Measurements from ENCODE around the gene TRDN.
A peak's percentile ranks its signal among the peaks of the same experiment; 100 is the strongest.

TRDN gene

DNA sequence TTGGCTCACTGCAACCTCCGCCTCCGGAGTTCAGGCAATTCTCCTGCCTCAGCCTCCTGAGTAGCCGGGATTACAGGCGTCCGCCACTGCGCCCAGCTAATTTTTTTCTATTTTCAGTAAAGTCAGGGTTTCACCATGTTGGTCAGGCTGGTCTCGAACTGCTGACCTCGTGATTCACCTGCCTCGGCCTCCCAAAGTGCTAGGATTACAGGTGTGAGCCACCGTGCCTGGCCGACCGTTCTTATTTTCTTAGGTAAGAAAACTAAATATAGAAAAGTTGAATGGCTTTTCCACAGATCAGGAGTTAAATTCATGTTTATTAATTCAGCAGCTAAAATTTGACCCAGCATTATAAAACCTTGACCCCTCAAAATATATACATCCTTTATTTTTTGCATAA, 238.7 kb downstream of the TRDN start:
- H3K9me3 ChIP-seq (ENCODE audit: control insufficient read depth, insufficient read depth, low read depth, low read length) = no peaks in the 10 kb centered on the region
- ChIA-PET CTCF (interaction anchor here (0.6 to 1.2 kb wide), 2 partner anchors 529 to 1652 kb away, joined by 3 read pairs; no protein-coding TSS in a partner anchor), POLR2A (no interaction called here)
- no peak overlapping the region for H3K27ac ChIP-seq (ENCODE audit: extremely low read depth, low read depth, low read length)
- no peaks in the 10 kb centered on the region for H3K36me3 ChIP-seq (ENCODE audit: control insufficient read depth in 2 of 2, insufficient read depth in 1 of 2, low read length in 2 of 2)
- no peak overlapping the region for H3K4me3 ChIP-seq (ENCODE audit: low read depth, low read length)
- TF ChIP-seq SETDB1 (IDR thresholded peaks at IDR 0.05; ENCODE audit: insufficient read length, low read length) = no peak
- TF ChIP-seq KLF1 (tag by site-specific recombination; IDR thresholded peaks at IDR 0.05) = no peak
- no peaks in the 10 kb centered on the region for H3K4me1 ChIP-seq (ENCODE audit: control insufficient read depth, insufficient read depth, low read length)

DNA sequence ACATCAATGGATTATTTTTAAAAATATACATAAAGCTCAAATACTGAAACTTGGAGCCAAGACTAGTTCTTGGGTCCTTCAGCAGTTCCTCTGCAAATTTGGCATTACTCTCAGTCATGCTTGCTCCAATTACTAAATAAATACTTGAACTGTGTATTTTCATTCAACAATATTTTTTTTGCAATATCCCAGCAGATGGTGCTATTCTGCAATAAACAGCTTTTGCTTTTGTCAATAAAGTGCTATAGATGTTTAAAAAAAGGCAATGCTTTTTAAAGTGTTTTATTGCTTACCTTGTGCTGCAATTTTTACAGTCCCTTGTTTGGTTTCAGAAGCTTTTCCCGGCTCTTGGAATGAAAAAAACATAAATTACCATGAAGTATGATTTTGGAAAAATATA, 243.4 kb downstream of the TRDN start:
- Histone ChIP-seq H3K27ac (ENCODE audit: extremely low read depth, low read depth, low read length) (no peak overlapping the region), H3K9me3 (ENCODE audit: control insufficient read depth, insufficient read depth, low read depth, low read length) (no peaks in the 10 kb centered on the region), H3K4me1 (ENCODE audit: control insufficient read depth, insufficient read depth, low read length) (no peaks in the 10 kb centered on the region), H3K4me3 (ENCODE audit: low read depth, low read length) (no peak overlapping the region), H3K36me3 (ENCODE audit: control insufficient read depth in 2 of 2, insufficient read depth in 1 of 2, low read length in 2 of 2) (no peaks in the 10 kb centered on the region)
- CTCF ChIA-PET = interaction anchor here (0.5 to 2.2 kb wide), 38 partner anchors 9 to 1606 kb away, joined by 3 to 34 read pairs (median 4); no protein-coding TSS in a partner anchor
- POLR2A ChIA-PET = no interaction called here
- TF ChIP-seq, protein P1, sequence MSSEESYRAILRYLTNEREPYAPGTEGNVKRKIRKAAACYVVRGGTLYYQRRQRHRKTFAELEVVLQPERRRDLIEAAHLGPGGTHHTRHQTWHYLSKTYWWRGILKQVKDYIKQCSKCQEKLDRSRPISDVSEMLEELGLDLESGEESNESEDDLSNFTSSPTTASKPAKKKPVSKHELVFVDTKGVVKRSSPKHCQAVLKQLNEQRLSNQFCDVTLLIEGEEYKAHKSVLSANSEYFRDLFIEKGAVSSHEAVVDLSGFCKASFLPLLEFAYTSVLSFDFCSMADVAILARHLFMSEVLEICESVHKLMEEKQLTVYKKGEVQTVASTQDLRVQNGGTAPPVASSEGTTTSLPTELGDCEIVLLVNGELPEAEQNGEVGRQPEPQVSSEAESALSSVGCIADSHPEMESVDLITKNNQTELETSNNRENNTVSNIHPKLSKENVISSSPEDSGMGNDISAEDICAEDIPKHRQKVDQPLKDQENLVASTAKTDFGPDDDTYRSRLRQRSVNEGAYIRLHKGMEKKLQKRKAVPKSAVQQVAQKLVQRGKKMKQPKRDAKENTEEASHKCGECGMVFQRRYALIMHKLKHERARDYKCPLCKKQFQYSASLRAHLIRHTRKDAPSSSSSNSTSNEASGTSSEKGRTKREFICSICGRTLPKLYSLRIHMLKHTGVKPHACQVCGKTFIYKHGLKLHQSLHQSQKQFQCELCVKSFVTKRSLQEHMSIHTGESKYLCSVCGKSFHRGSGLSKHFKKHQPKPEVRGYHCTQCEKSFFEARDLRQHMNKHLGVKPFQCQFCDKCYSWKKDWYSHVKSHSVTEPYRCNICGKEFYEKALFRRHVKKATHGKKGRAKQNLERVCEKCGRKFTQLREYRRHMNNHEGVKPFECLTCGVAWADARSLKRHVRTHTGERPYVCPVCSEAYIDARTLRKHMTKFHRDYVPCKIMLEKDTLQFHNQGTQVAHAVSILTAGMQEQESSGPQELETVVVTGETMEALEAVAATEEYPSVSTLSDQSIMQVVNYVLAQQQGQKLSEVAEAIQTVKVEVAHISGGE (tag by site-specific recombination; conservative IDR thresholded peaks at IDR 0.05; ENCODE audit: low read depth) = peak; percentile 46
- peak; percentile 62 for TF ChIP-seq ZNF335 (tag by site-specific recombination; conservative IDR thresholded peaks at IDR 0.05)
- TF ChIP-seq BCL11A (tag by site-specific recombination; IDR thresholded peaks at IDR 0.05; ENCODE audit: low read depth) = no peak
- TF ChIP-seq ZNF16 (tag by site-specific recombination; IDR thresholded peaks at IDR 0.05; ENCODE audit: low read depth) = no peak
- TF ChIP-seq, protein P2, sequence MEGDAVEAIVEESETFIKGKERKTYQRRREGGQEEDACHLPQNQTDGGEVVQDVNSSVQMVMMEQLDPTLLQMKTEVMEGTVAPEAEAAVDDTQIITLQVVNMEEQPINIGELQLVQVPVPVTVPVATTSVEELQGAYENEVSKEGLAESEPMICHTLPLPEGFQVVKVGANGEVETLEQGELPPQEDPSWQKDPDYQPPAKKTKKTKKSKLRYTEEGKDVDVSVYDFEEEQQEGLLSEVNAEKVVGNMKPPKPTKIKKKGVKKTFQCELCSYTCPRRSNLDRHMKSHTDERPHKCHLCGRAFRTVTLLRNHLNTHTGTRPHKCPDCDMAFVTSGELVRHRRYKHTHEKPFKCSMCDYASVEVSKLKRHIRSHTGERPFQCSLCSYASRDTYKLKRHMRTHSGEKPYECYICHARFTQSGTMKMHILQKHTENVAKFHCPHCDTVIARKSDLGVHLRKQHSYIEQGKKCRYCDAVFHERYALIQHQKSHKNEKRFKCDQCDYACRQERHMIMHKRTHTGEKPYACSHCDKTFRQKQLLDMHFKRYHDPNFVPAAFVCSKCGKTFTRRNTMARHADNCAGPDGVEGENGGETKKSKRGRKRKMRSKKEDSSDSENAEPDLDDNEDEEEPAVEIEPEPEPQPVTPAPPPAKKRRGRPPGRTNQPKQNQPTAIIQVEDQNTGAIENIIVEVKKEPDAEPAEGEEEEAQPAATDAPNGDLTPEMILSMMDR (tag by site-specific recombination; IDR thresholded peaks at IDR 0.05) = peak; percentile 53; the same call in 1 of the 2 replicates
- 0 out of 2 replicates have a peak, but pooled peaks have one; percentile 13 for TF ChIP-seq FEZF1 (tag by site-specific recombination; IDR thresholded peaks at IDR 0.05)
- peak; percentile 87 for TF ChIP-seq ZNF660 (tag by site-specific recombination; IDR thresholded peaks at IDR 0.05)
- no peak for TF ChIP-seq HOXD13 (CRISPR knock-in tag; IDR thresholded peaks at IDR 0.05; ENCODE audit: borderline replicate concordance)
- TF ChIP-seq SP3 (tag by site-specific recombination; IDR thresholded peaks at IDR 0.05) = no peak
- no peak for TF ChIP-seq ZNF404 (tag by site-specific recombination; IDR thresholded peaks at IDR 0.05)
- TF ChIP-seq, protein P3, sequence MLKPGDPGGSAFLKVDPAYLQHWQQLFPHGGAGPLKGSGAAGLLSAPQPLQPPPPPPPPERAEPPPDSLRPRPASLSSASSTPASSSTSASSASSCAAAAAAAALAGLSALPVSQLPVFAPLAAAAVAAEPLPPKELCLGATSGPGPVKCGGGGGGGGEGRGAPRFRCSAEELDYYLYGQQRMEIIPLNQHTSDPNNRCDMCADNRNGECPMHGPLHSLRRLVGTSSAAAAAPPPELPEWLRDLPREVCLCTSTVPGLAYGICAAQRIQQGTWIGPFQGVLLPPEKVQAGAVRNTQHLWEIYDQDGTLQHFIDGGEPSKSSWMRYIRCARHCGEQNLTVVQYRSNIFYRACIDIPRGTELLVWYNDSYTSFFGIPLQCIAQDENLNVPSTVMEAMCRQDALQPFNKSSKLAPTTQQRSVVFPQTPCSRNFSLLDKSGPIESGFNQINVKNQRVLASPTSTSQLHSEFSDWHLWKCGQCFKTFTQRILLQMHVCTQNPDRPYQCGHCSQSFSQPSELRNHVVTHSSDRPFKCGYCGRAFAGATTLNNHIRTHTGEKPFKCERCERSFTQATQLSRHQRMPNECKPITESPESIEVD (tag by site-specific recombination; IDR thresholded peaks at IDR 0.05) = peak; percentile 88
- TF ChIP-seq, protein P4, sequence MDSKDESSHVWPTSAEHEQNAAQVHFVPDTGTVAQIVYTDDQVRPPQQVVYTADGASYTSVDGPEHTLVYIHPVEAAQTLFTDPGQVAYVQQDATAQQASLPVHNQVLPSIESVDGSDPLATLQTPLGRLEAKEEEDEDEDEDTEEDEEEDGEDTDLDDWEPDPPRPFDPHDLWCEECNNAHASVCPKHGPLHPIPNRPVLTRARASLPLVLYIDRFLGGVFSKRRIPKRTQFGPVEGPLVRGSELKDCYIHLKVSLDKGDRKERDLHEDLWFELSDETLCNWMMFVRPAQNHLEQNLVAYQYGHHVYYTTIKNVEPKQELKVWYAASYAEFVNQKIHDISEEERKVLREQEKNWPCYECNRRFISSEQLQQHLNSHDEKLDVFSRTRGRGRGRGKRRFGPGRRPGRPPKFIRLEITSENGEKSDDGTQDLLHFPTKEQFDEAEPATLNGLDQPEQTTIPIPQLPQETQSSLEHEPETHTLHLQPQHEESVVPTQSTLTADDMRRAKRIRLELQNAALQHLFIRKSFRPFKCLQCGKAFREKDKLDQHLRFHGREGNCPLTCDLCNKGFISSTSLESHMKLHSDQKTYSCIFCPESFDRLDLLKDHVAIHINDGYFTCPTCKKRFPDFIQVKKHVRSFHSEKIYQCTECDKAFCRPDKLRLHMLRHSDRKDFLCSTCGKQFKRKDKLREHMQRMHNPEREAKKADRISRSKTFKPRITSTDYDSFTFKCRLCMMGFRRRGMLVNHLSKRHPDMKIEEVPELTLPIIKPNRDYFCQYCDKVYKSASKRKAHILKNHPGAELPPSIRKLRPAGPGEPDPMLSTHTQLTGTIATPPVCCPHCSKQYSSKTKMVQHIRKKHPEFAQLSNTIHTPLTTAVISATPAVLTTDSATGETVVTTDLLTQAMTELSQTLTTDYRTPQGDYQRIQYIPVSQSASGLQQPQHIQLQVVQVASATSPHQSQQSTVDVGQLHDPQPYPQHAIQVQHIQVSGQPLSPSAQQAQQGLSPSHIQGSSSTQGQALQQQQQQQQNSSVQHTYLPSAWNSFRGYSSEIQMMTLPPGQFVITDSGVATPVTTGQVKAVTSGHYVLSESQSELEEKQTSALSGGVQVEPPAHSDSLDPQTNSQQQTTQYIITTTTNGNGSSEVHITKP (tag by site-specific recombination; IDR thresholded peaks at IDR 0.05) = no peak
- no peak for TF ChIP-seq ZNF658 (tag by site-specific recombination; IDR thresholded peaks at IDR 0.05)
- TF ChIP-seq SP7 (tag by site-specific recombination; IDR thresholded peaks at IDR 0.05) = no peak
- TF ChIP-seq ZNF560 (tag by site-specific recombination; IDR thresholded peaks at IDR 0.05; ENCODE audit: borderline replicate concordance) = no peak
- TF ChIP-seq ZNF37A (tag by site-specific recombination; IDR thresholded peaks at IDR 0.05) = no peak
- TF ChIP-seq ZNF654 (tag by site-specific recombination; IDR thresholded peaks at IDR 0.05; ENCODE audit: low read depth) = peak; percentile 93
- TF ChIP-seq, protein P5, sequence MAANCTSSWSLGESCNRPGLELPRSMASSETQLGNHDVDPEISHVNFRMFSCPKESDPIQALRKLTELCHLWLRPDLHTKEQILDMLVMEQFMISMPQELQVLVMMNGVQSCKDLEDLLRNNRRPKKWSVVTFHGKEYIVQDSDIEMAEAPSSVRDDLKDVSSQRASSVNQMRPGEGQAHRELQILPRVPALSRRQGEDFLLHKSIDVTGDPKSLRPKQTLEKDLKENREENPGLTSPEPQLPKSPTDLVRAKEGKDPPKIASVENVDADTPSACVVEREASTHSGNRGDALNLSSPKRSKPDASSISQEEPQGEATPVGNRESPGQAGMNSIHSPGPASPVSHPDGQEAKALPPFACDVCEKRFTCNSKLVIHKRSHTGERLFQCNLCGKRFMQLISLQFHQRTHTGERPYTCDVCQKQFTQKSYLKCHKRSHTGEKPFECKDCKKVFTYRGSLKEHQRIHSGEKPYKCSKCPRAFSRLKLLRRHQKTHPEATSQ (tag by site-specific recombination; IDR thresholded peaks at IDR 0.05) = no peak
- no peak for TF ChIP-seq ZNF132 (tag by site-specific recombination; IDR thresholded peaks at IDR 0.05; ENCODE audit: borderline replicate concordance)
- TF ChIP-seq, protein P6, sequence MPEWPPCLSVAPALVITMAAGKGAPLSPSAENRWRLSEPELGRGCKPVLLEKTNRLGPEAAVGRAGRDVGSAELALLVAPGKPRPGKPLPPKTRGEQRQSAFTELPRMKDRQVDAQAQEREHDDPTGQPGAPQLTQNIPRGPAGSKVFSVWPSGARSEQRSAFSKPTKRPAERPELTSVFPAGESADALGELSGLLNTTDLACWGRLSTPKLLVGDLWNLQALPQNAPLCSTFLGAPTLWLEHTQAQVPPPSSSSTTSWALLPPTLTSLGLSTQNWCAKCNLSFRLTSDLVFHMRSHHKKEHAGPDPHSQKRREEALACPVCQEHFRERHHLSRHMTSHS (tag by site-specific recombination; IDR thresholded peaks at IDR 0.05) = no peak

Data from HEK293 (cell line).